GM12865 (cell line): ENCODE data around the gene CAMKMT.

Experiments
- DNase-seq: peaks from one replicate; pipeline ENCODE4 v3.0.0; 2010; ENCODE audit warnings: low read depth
- H3K4me3 ChIP-seq: 2 replicates; pipeline ENCODE4 v1.5.1; 2011; ENCODE audit warnings: mild to moderate bottlenecking, low read depth, low read length, control low read depth
- TF ChIP-seq, protein P1 (sequence below): IDR thresholded peaks from 2 replicates; pipeline ENCODE4 v1.5.1; 2011; ENCODE audit warnings: low read length, control low read depth, low read depth, inconsistent platforms; ENCODE audit not compliant: insufficient read depth; ENCODE audit errors: missing control alignments

The CAMKMT gene

GRCh38 chr2:44335806-44336538, 25.8 kb upstream of the CAMKMT start:
- TF ChIP-seq, protein P1, sequence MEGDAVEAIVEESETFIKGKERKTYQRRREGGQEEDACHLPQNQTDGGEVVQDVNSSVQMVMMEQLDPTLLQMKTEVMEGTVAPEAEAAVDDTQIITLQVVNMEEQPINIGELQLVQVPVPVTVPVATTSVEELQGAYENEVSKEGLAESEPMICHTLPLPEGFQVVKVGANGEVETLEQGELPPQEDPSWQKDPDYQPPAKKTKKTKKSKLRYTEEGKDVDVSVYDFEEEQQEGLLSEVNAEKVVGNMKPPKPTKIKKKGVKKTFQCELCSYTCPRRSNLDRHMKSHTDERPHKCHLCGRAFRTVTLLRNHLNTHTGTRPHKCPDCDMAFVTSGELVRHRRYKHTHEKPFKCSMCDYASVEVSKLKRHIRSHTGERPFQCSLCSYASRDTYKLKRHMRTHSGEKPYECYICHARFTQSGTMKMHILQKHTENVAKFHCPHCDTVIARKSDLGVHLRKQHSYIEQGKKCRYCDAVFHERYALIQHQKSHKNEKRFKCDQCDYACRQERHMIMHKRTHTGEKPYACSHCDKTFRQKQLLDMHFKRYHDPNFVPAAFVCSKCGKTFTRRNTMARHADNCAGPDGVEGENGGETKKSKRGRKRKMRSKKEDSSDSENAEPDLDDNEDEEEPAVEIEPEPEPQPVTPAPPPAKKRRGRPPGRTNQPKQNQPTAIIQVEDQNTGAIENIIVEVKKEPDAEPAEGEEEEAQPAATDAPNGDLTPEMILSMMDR: no peak
- no peak for DNase-seq
- no peak overlapping the region for H3K4me3 ChIP-seq

DNA sequence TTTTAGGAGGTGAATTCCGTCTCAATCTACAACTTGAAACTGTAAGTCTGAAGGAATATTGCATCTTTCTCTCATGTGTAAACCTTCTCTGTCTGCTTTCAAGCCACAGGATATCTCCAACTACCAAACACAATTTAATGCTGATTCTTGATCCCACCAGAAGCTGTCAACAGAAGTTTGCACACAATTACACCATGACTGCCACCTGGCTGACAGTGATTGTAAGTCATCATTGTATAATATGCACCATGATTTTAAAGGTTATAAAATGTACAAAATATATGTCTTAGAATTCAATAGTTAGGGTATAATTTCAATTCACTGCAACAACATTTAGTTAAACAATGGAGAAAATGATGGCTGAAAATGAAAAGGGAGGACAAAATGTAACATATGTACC, 18.9 kb upstream of the CAMKMT start:
- H3K4me3 ChIP-seq: no peak overlapping the region
- TF ChIP-seq, protein P1: peak; percentile 20
- peak; percentile 43 for DNase-seq

DNA sequence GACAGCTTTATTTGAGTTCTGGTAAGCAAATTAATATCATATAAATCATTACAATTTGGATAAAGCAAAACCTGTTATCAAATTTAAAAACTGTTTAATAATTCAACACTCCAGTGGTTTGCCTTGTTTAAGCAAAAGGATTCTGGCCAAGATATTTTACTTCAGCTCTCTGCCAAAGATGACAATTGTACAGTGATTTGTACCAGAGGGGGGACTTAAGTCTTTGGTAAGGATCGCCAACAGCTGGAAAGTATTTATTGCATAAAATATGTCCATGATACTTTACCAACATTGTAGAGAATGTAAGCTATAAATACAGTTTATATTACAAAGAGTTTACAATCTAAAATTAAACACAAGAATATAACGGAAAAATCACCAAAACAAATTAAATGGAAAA, 14.2 kb upstream of the CAMKMT start:
- DNase-seq: no peak
- TF ChIP-seq, protein P1: no peak
- H3K4me3 ChIP-seq: no peak overlapping the region

GRCh38 chr2:44348400-44348799, 13.3 kb upstream of the CAMKMT start:
- no peak overlapping the region for H3K4me3 ChIP-seq
- TF ChIP-seq, protein P1: no peak

GRCh38 chr2:44349506-44349905, 12.2 kb upstream of the CAMKMT start:
- TF ChIP-seq, protein P1: no peak
- no peak overlapping the region for H3K4me3 ChIP-seq
- DNase-seq: no peak

More at GRCh38 chr2:44348400-44348799, 13.3 kb upstream of the CAMKMT start:
- DNase-seq: no peak

- no peak overlapping the region for H3K4me3 ChIP-seq
- no peak for DNase-seq
- TF ChIP-seq, protein P1: no peak
These were observed 10.7 kb upstream of the CAMKMT start for GRCh38 chr2:44351088-44351487.

DNA sequence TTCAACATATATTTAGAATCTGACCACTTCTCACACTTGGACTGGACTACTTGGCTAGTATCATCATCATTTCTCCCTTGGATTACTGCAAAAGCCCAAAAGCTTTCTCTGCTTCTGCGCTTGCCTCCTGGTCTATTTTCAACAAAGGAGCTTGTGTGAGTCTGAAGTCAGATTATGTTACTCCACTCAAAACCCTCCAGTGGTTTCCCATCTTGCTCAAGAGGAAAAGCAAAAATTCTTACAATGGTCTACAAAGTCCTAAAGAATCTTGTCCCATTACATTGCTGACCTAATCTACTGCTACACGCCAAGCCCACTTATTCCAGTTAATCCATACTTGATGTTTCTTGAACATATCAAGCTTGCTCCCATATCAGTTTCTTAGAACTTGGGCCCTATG, 10.1 kb upstream of the CAMKMT start:
- no peak overlapping the region for H3K4me3 ChIP-seq
- TF ChIP-seq, protein P1: no peak
- DNase-seq: no peak
